GM18867 (cell line): ENCODE measurements around the gene PGF.
"Not testable (repeated sequence)": the region's sequence is repeated elsewhere in the genome, so short reads cannot be mapped to it uniquely, and the experiment has no call there.

Experiments
- ATAC-seq: cut with Tn5 transposase; IDR thresholded peaks from one replicate; pipeline ENCODE4 v1.9.1; 2021; ENCODE audit warnings: mild to moderate bottlenecking, moderate library complexity; ENCODE audit not compliant: unreplicated experiment

The PGF gene

GRCh38 chr14:74945261-74945851 lies 10.0 kb downstream of the PGF start:
- no peak for ATAC-seq

- peak; percentile 49 for ATAC-seq
Observed at GRCh38 chr14:74942608-74943007, 12.8 kb downstream of the PGF start.

- ATAC-seq = peak; percentile 20
Observed at GRCh38 chr14:74942181-74942580, 13.2 kb downstream of the PGF start.

- peak; percentile 54 for ATAC-seq
Observed at GRCh38 chr14:74941676-74942097, 13.7 kb downstream of the PGF start.

- ATAC-seq = no peak
Observed at GRCh38 chr14:74940956-74941565, 14.3 kb downstream of the PGF start.

GRCh38 chr14:74938531-74939495 lies 16.6 kb downstream of the PGF start:
- ATAC-seq = no peak

GRCh38 chr14:74937171-74937570 lies 18.2 kb downstream of the PGF start:
- ATAC-seq = no peak

- no peak for ATAC-seq
Observed at GRCh38 chr14:74936731-74937130, 18.7 kb downstream of the PGF start.

GRCh38 chr14:74936151-74936550 lies 19.2 kb downstream of the PGF start:
- no peak for ATAC-seq

GRCh38 chr14:74935360-74935680 lies 20.1 kb downstream of the PGF start:
- no peak for ATAC-seq

- ATAC-seq = no peak
Observed at GRCh38 chr14:74934476-74935359, 20.7 kb downstream of the PGF start.

- no peak for ATAC-seq
Observed at GRCh38 chr14:74934041-74934440, 21.4 kb downstream of the PGF start.

GRCh38 chr14:74932936-74933335 lies 22.5 kb downstream of the PGF start:
- not testable (repeated sequence) for ATAC-seq

GRCh38 chr14:74932401-74932901 lies 22.9 kb downstream of the PGF start:
- ATAC-seq = no peak

- ATAC-seq = not testable (repeated sequence)
Observed at GRCh38 chr14:74931744-74932143, 23.7 kb downstream of the PGF start.

- no peak for ATAC-seq
Observed at GRCh38 chr14:74929242-74929641, 26.2 kb downstream of the PGF start.

GRCh38 chr14:74927225-74927624 lies 28.2 kb downstream of the PGF start:
- no peak for ATAC-seq

GRCh38 chr14:74924061-74924460 lies 31.3 kb downstream of the PGF start:
- no peak for ATAC-seq

- ATAC-seq = peak; percentile 93
Observed at GRCh38 chr14:74922752-74923401, 32.5 kb downstream of the PGF start, which contains the start of gene RPS6KL1. TSS of gene RPS6KL1 (minus strand) at chr14:74923260. CDS start at chr14:74921541, 1,719 bp downstream.
